HepG2 (cell line): Measurements from ENCODE around the gene ITGAX. TPM values are rescaled to one million over a fixed set of nuclear protein-coding genes. Genes with fewer than 3 reads are reported as not detected.

Experiments
- ATAC-seq: fragments of 200-7000 bp; cut with Tn5 transposase; 3 replicates; pipeline ENCODE4 v1.9.1; 2020; ENCODE audit warnings: mild to moderate bottlenecking, moderate library complexity
- BruUV-seq: library from RNA; stranded (reverse); fragments of 400-500 nt; replicated peaks from 2 replicates; lab custom pipeline; 2021; lab: Mats Ljungman, UMichigan
- CTCF ChIA-PET: fragments of 300-600 bp; formaldehyde crosslinking; extraction: SDS; loops from one replicate; lab custom pipeline; 2021; ENCODE audit warnings: low total read pairs, inconsistent platforms, low intra/inter-chr PET ratio; lab: Yijun Ruan, JAX
- POLR2A ChIA-PET: fragments of 350-600 bp; sonication (Branson Sonifier 250); formaldehyde crosslinking; loops from one replicate; lab custom pipeline; 2020; ENCODE audit warnings: antibody characterized with exemption, inconsistent platforms; lab: Yijun Ruan, JAX
- DNase-seq: peaks from one replicate; pipeline ENCODE4 v3.0.0-alpha.2; 2015; ENCODE audit warnings: low spot score
- FAIRE-seq: peaks from 3 replicates; lab custom pipeline; 2011; peaks lifted over from hg19 to GRCh38; lab: Jason Lieb, UNC
- H2AFZ ChIP-seq: one replicate; pipeline ENCODE4 v1.6.1; 2011; ENCODE audit warnings: low read length, inconsistent platforms
- H3K27ac ChIP-seq: fragments of 300-600 bp; 3 replicates; pipeline ENCODE4 v1.8.0; 2011; ENCODE audit warnings: mixed run types, mild to moderate bottlenecking, mixed read lengths, low read length, inconsistent platforms; ENCODE audit not compliant: insufficient read depth; ENCODE audit errors: extremely low read length
- H3K27me3 ChIP-seq, 2 experiments: fragments of 200-600 bp in 1 of 2; 2 replicates in 1 of 2; 3 replicates in 1 of 2; pipeline versions ENCODE4 v1.6.0 to v1.8.0; 2011; ENCODE audit warnings: low read length in 2 of 2, mild to moderate bottlenecking in 2 of 2, moderate library complexity in 2 of 2, inconsistent platforms in 1 of 2; ENCODE audit not compliant: insufficient read depth in 2 of 2, control insufficient read depth in 1 of 2
- H3K36me3 ChIP-seq, 2 experiments: fragments of 200-600 bp in 1 of 2; replicated peaks in 1 of 2; 2 replicates in 1 of 2; 3 replicates in 1 of 2; pipeline versions ENCODE4 v1.5.1 to v1.8.0; 2011; ENCODE audit warnings: low read length in 2 of 2, inconsistent platforms in 1 of 2; ENCODE audit not compliant: insufficient read depth in 2 of 2, control insufficient read depth in 1 of 2
- H3K4me1 ChIP-seq: 2 replicates; pipeline ENCODE4 v1.5.1; 2012; ENCODE audit warnings: low read length, inconsistent platforms; ENCODE audit not compliant: insufficient read depth
- H3K4me2 ChIP-seq: 2 replicates; pipeline ENCODE4 v1.6.0; 2011; ENCODE audit warnings: low read depth, low read length, inconsistent platforms
- H3K4me3 ChIP-seq, 3 experiments: fragments of 200-600 bp in 1 of 3; sonication (generic), shearing (Covaris generic) in 1 of 3; replicated peaks in 1 of 3; 2 replicates each; pipeline ENCODE4 v1.5.1; 2011 to 2016; ENCODE audit warnings: low read length in 3 of 3, inconsistent platforms in 2 of 3, low read depth in 2 of 3, mild to moderate bottlenecking in 2 of 3, control low read depth in 1 of 3, mixed read lengths in 1 of 3; ENCODE audit not compliant: insufficient read depth in 1 of 3
- H3K79me2 ChIP-seq: one replicate; pipeline ENCODE4 v1.6.1; 2011; ENCODE audit warnings: low read length, inconsistent platforms; ENCODE audit not compliant: insufficient read depth
- H3K9ac ChIP-seq: 2 replicates; pipeline ENCODE4 v1.6.0; 2011; ENCODE audit warnings: mild to moderate bottlenecking, low read depth, low read length, inconsistent platforms; ENCODE audit not compliant: insufficient read depth
- H3K9me3 ChIP-seq: 2 replicates; pipeline ENCODE4 v1.5.1; 2012; ENCODE audit warnings: mild to moderate bottlenecking, low read length
- H4K20me1 ChIP-seq: 2 replicates; pipeline ENCODE4 v1.6.0; 2011; ENCODE audit warnings: inconsistent platforms, mild to moderate bottlenecking, low read length, moderate library complexity; ENCODE audit not compliant: insufficient read depth
- CBX5 ChIP-seq: sonication (generic); formaldehyde crosslinking; IDR thresholded peaks from 2 replicates; pipeline ENCODE4 v1.4.0; 2020; ENCODE audit warnings: missing genetic modification reagents, borderline replicate concordance
- ELF3 ChIP-seq: IDR thresholded peaks from 2 replicates; pipeline ENCODE4 v1.6.1; 2016; ENCODE audit warnings: missing genetic modification reagents, missing compliant biosample characterization
- FIP1L1 ChIP-seq: fragments of 200-400 bp; formaldehyde crosslinking; IDR thresholded peaks from 2 replicates; pipeline ENCODE4 v1.6.1; 2018; ENCODE audit warnings: low read depth, mild to moderate bottlenecking, low read length, moderate library complexity, borderline replicate concordance; ENCODE audit not compliant: insufficient read depth
- JUN ChIP-seq: sonication (generic); formaldehyde crosslinking; IDR thresholded peaks from 2 replicates; pipeline ENCODE4 v1.4.0; 2020; ENCODE audit warnings: mild to moderate bottlenecking, missing genetic modification reagents
- MTA1 ChIP-seq: sonication (generic); formaldehyde crosslinking; IDR thresholded peaks from 2 replicates; pipeline ENCODE4 v1.4.0; 2020; ENCODE audit warnings: missing genetic modification reagents, mild to moderate bottlenecking, borderline replicate concordance
- MTF2 ChIP-seq: sonication (generic); formaldehyde crosslinking; IDR thresholded peaks from 2 replicates; pipeline ENCODE4 v1.5.0; 2020; ENCODE audit warnings: missing genetic modification reagents, borderline replicate concordance
- MYC ChIP-seq: sonication (generic); formaldehyde crosslinking; IDR thresholded peaks from 2 replicates; pipeline ENCODE4 v1.9.0; 2021; ENCODE audit warnings: missing genetic modification reagents, borderline replicate concordance
- NFIB ChIP-seq: sonication (generic); formaldehyde crosslinking; IDR thresholded peaks from 2 replicates; pipeline ENCODE4 v1.9.0; 2021; ENCODE audit warnings: missing genetic modification reagents, mild to moderate bottlenecking, borderline replicate concordance
- SCMH1 ChIP-seq: sonication (generic); formaldehyde crosslinking; IDR thresholded peaks from 2 replicates; pipeline ENCODE4 v1.9.0; 2021; ENCODE audit warnings: missing genetic modification reagents, mild to moderate bottlenecking, borderline replicate concordance
- ZNF24 ChIP-seq: fragments of 450-650 bp; IDR thresholded peaks from 2 replicates; pipeline ENCODE4 v1.6.1; 2017; ENCODE audit warnings: antibody characterized with exemption, mild to moderate bottlenecking
- ZNF484 ChIP-seq: sonication (generic); formaldehyde crosslinking; IDR thresholded peaks from 2 replicates; pipeline ENCODE4 v1.5.1; 2020; ENCODE audit warnings: mild to moderate bottlenecking, low read depth, missing genetic modification reagents, borderline replicate concordance
- ZNF720 ChIP-seq: sonication (generic); formaldehyde crosslinking; IDR thresholded peaks from 2 replicates; pipeline ENCODE4 v1.4.0; 2020; ENCODE audit warnings: missing genetic modification reagents
- ZNF749 ChIP-seq: sonication (generic); formaldehyde crosslinking; IDR thresholded peaks from 2 replicates; pipeline ENCODE4 v1.8.0; 2022; ENCODE audit warnings: mild to moderate bottlenecking, missing genetic modification reagents, moderate library complexity, borderline replicate concordance
- ZNF75D ChIP-seq: sonication (generic); formaldehyde crosslinking; IDR thresholded peaks from 2 replicates; pipeline ENCODE4 v1.8.1; 2023; ENCODE audit warnings: missing genetic modification reagents, mild to moderate bottlenecking, borderline replicate concordance
- ZNF788 ChIP-seq: sonication (generic); formaldehyde crosslinking; IDR thresholded peaks from 2 replicates; pipeline ENCODE4 v1.5.0; 2020; ENCODE audit warnings: mild to moderate bottlenecking, missing genetic modification reagents, borderline replicate concordance
- ZNF891 ChIP-seq: sonication (generic); formaldehyde crosslinking; IDR thresholded peaks from 2 replicates; pipeline ENCODE4 v1.5.0; 2020; ENCODE audit warnings: mild to moderate bottlenecking, missing genetic modification reagents
- ZZZ3 ChIP-seq: sonication (generic); formaldehyde crosslinking; IDR thresholded peaks from 2 replicates; pipeline ENCODE4 v1.4.0; 2020; ENCODE audit warnings: missing genetic modification reagents, mild to moderate bottlenecking, borderline replicate concordance
- WGBS: methylation state at CpG from one replicate; pipeline ENCODE4 v1.1.6; 2017; ENCODE audit warnings: low lambda C conversion rate; 5-methylcytosine and 5-hydroxymethylcytosine counted together
- in situ Hi-C: cut with HindIII; loops from 2 replicates; pipeline ENCODE4 v1.10.0; 2017; ENCODE audit warnings: low pct_unique_long_range_greater_than_20kb; ENCODE audit not compliant: extremely low pct_ligation_motif_present
- intact Hi-C: fragments of 100-400 bp; cut with micrococcal nuclease; formaldehyde crosslinking; loops from one replicate; pipeline ENCODE4 v1.10.0; 2022; ENCODE audit not compliant: unreplicated experiment
- polyA plus RNA-seq, 8 experiments: library from polyadenylated mRNA; depleted of rRNA in 3 of 8; stranded (reverse) in 7 of 8; unstranded in 1 of 8; fragments of >200 nt; fragmentation: Illumina TruSeq in 4 of 8; extraction: Trizol in 4 of 8; gene quantifications; 2 replicates each; pipeline versions ENCODE4 v1.2.1 to v1.2.3, GENCODE V29; 2011 to 2016; ENCODE audit warnings: low read depth in 4 of 8, missing spikeins in 1 of 8, mixed read lengths in 1 of 8; ENCODE audit not compliant: insufficient read depth in 1 of 8
- total RNA-seq, 5 experiments: library from RNA; depleted of rRNA; stranded (reverse); fragments of >200 nt; fragmentation: Illumina TruSeq; extraction: Trizol; gene quantifications; 2 replicates each; pipeline ENCODE4 v1.2.3, GENCODE V29; 2016; ENCODE audit warnings: low read depth in 1 of 5
- TF ChIP-seq, protein P1 (sequence below): sonication (generic); formaldehyde crosslinking; IDR thresholded peaks from 2 replicates; pipeline ENCODE4; 2020; ENCODE audit warnings: missing genetic modification reagents, mild to moderate bottlenecking, borderline replicate concordance
- TF ChIP-seq, protein P2 (sequence below): sonication (generic); formaldehyde crosslinking; IDR thresholded peaks from 2 replicates; pipeline ENCODE4 v1.4.0; 2020; ENCODE audit warnings: mild to moderate bottlenecking, low read depth, missing genetic modification reagents

Gene ITGAX
- total and polyA plus RNA-seq, 2 of the 13 experiments (the other 11 are each of a cell fraction or from before 2014, with no cell fraction given) = 0.32 TPM; not detected in 1

DNA sequence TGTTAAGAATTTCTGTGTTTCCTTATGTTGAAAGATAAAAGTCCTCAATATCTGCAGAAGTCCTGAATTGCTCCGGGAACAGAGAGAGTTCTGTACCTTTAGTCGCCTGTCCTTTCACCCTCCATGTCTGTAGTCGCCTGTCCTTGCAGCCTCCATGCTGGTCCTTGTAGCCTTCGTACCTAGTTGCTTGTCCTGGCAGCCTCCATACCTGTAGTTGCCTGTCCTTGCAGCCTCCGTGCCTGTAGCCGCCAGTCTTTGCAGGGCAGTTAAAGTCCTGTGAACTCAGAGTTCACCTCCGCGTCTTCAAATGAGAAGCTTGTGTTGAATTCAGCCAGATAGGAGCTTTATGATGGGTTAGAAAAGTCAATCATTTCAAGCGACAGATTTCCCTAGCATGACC lies 19.5 kb upstream of the ITGAX start:
- no peak for ATAC-seq
- FAIRE-seq = no peak
- no peak overlapping the region for H3K27ac ChIP-seq
- no peak overlapping the region for H3K9ac ChIP-seq
- intact Hi-C loops = no loop called here
- 10% methylated on average over 9 of the region's 9 CpGs for WGBS
- no peaks in the 10 kb centered on the region for H3K4me1 ChIP-seq
- in situ Hi-C loops = no loop called here
- H3K9me3 ChIP-seq = no peaks in the 10 kb centered on the region
- peaks cover 4 to 50% of the 10 kb centered on the region in 2 experiments for H3K27me3 ChIP-seq
- TF ChIP-seq ELF3 (CRISPR knock-in tag) (no peak), ZNF720 (CRISPR knock-in tag) (no peak), SCMH1 (CRISPR knock-in tag) (no peak), MTF2 (CRISPR knock-in tag) (no peak), ZNF788 (CRISPR knock-in tag) (no peak), JUN (no peak), ZNF75D (CRISPR knock-in tag) (no peak), ZNF891 (CRISPR knock-in tag) (no peak), ZNF484 (CRISPR knock-in tag) (no peak), NFIB (no peak), FIP1L1 (no peak), MTA1 (CRISPR knock-in tag) (no peak), ZNF24 (no peak), ZZZ3 (CRISPR knock-in tag) (no peak), ZNF749 (no peak), CBX5 (CRISPR knock-in tag) (no peak), MYC (no peak)
- TF ChIP-seq, protein P1, sequence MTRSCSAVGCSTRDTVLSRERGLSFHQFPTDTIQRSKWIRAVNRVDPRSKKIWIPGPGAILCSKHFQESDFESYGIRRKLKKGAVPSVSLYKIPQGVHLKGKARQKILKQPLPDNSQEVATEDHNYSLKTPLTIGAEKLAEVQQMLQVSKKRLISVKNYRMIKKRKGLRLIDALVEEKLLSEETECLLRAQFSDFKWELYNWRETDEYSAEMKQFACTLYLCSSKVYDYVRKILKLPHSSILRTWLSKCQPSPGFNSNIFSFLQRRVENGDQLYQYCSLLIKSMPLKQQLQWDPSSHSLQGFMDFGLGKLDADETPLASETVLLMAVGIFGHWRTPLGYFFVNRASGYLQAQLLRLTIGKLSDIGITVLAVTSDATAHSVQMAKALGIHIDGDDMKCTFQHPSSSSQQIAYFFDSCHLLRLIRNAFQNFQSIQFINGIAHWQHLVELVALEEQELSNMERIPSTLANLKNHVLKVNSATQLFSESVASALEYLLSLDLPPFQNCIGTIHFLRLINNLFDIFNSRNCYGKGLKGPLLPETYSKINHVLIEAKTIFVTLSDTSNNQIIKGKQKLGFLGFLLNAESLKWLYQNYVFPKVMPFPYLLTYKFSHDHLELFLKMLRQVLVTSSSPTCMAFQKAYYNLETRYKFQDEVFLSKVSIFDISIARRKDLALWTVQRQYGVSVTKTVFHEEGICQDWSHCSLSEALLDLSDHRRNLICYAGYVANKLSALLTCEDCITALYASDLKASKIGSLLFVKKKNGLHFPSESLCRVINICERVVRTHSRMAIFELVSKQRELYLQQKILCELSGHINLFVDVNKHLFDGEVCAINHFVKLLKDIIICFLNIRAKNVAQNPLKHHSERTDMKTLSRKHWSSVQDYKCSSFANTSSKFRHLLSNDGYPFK = no peak
- TF ChIP-seq, protein P2, sequence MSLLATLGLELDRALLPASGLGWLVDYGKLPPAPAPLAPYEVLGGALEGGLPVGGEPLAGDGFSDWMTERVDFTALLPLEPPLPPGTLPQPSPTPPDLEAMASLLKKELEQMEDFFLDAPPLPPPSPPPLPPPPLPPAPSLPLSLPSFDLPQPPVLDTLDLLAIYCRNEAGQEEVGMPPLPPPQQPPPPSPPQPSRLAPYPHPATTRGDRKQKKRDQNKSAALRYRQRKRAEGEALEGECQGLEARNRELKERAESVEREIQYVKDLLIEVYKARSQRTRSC (CRISPR knock-in tag) = no peak
- CTCF ChIA-PET = no interaction called here
- DNase-seq = no peak
- H2AFZ ChIP-seq = no peak overlapping the region
- H4K20me1 ChIP-seq = no peaks in the 10 kb centered on the region
- no TSS peak for BruUV-seq
- no peak overlapping the region for H3K4me2 ChIP-seq
- no peaks in the 10 kb centered on the region for H3K79me2 ChIP-seq
- no peak overlapping the region for H3K4me3 ChIP-seq
- POLR2A ChIA-PET = no interaction called here
- no peaks in the 10 kb centered on the region for H3K36me3 ChIP-seq
